Fibroblast of villous mesenchyme (primary cell): ENCODE data around the gene AAGAB. TPM values are rescaled to one million over a fixed set of nuclear protein-coding genes. Genes with fewer than 3 reads are reported as not detected.
"Not testable (repeated sequence)": the region's sequence is repeated elsewhere in the genome, so short reads cannot be mapped to it uniquely, and the experiment has no call there.

Experiments
- DNase-seq: peaks from one replicate; pipeline ENCODE4 v3.0.0-alpha.2; 2010; ENCODE audit warnings: low read depth
- H3K4me3 ChIP-seq: 2 replicates; pipeline ENCODE4 v1.5.1; 2011; ENCODE audit warnings: low read depth, mild to moderate bottlenecking, low read length
- CTCF ChIP-seq: IDR thresholded peaks from 2 replicates; pipeline ENCODE4 v1.5.1; 2012; ENCODE audit warnings: low read depth, mild to moderate bottlenecking, low read length; ENCODE audit not compliant: insufficient read depth
- total RNA-seq: library from RNA; depleted of rRNA; stranded (reverse); fragments of >200 nt; gene quantifications from 2 replicates; pipeline ENCODE4 v1.2.3, GENCODE V29; 2012

Gene AAGAB
- total RNA-seq, 1 donor = 50.1 TPM

DNA sequence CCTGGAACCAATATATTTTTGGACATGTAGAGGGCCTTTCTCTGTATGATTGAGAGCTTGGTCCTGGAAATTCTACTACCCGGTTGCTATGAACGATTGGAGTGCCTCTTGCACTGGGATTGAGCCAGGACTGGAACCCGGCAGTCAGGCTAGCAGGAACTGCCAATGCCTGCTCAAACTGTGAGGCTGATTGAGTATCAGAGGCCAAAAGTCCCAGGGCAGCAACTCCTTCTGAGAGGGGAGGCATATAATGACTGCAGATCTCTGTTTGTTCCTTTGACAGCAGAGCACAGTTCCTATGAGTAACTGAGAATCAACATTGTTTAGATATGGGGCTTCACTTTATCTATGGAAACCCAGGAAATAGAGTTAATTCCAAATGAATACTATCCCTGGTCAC lies 13.0 kb upstream of the AAGAB start:
- DNase-seq = no peak
- no peak for TF ChIP-seq CTCF

DNA sequence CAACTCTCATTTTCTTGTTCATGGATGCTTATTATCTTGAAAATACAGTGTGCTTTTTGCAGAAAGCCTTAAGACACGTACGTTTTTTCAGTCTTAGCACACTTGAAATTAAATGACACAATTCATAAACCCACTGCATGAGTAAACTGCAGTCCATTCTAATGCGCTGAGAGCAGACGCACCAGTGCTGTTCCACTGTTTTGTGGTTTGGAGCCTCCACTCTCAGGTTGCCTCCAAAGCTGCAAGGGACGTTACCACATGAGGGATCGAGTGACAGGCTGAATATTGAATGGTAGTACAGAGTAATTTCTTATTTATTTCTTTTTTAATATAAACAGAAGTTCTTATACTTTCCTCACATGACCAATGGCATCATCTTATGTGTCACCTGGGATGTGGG lies 12.4 kb upstream of the AAGAB start:
- no peak overlapping the region for H3K4me3 ChIP-seq
- no peak for DNase-seq
- no peak for TF ChIP-seq CTCF

More for the DNA sequence above, 13.0 kb upstream of the AAGAB start:
- H3K4me3 ChIP-seq = no peak overlapping the region

GRCh38 chr15:67259806-67260205 lies 5.3 kb upstream of the AAGAB start:
- H3K4me3 ChIP-seq = no peak overlapping the region
- no peak for TF ChIP-seq CTCF
- DNase-seq = no peak

DNA sequence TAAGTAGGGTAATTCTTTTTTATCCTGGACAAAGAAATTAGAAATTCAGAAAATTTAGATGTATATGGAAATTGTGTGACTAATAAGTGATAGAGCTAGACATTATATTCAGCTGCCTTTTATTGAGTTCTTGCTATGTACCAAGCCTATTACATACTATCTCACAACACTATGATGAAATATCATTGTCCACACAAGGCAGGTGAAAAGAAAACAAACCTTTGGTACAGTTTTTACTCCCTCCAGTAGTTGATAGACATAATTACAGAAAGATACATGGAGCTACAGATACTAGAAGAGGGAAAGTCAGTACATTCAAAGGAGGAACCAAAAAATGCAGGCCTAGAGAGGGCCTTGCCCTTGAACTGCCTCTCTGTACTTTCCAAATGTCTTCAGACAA lies 4.9 kb upstream of the AAGAB start:
- no peak overlapping the region for H3K4me3 ChIP-seq
- TF ChIP-seq CTCF = no peak
- DNase-seq = no peak

GRCh38 chr15:67258412-67258811 lies 4.0 kb upstream of the AAGAB start:
- not testable (repeated sequence) for H3K4me3 ChIP-seq, DNase-seq

GRCh38 chr15:67256051-67256450 lies 1.6 kb upstream of the AAGAB start:
- no peak for DNase-seq
- TF ChIP-seq CTCF = no peak
- no peak overlapping the region for H3K4me3 ChIP-seq

- no peak for TF ChIP-seq CTCF
- DNase-seq = peak; percentile 25
- peak overlapping the region; percentile 97 for H3K4me3 ChIP-seq
These were observed 768 bp downstream of the AAGAB start for GRCh38 chr15:67253549-67254237.
